Stimulated activated CD4-positive, alpha-beta T cell treated with anti-CD3 and anti-CD28 coated beads, Interleukin-4, amount 100 ng/mL, for 24 hours (primary cell): ENCODE data around the gene FADS1.
A peak's percentile ranks its signal among the peaks of the same experiment; 100 is the strongest.

Source experiments
- DNase-seq: peaks from one replicate; pipeline ENCODE4 v3.0.0-alpha.2; 2020

Gene FADS1

DNA sequence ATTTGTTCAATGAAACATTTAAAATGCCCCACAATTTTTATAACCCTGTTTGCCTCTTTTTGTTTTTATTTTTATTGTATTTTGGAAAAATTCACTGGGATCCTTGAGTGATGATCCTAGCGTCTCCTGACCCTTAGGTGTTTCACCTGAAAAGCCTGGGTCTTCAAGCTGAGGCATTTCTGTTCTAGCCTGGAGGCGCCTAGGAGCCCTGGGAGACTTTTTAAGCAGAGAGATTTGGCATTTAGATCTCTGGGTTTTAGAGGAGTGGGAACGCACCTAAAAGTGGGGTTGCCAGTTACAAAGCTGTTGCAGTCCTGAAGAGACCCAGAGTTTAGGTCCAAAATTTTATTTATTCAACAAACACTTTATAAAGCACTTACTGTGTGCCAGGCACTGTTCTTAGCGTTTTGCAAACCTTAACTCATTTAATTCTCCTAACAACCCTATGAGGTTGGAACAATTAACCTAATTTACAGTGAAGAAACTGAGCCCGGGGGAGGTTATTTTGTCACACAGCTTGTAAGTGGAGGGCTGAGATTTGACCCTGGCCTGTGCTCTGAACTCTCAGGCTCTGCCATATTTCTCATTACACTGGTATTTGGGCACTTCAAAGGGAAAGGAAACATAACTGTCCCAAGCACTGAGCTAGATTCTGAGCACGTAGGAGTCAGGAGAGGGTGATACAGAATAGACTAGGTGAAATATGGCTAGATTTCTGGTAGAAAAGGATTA is 834 bp upstream of the FADS1 start:
- no peak for DNase-seq

DNA sequence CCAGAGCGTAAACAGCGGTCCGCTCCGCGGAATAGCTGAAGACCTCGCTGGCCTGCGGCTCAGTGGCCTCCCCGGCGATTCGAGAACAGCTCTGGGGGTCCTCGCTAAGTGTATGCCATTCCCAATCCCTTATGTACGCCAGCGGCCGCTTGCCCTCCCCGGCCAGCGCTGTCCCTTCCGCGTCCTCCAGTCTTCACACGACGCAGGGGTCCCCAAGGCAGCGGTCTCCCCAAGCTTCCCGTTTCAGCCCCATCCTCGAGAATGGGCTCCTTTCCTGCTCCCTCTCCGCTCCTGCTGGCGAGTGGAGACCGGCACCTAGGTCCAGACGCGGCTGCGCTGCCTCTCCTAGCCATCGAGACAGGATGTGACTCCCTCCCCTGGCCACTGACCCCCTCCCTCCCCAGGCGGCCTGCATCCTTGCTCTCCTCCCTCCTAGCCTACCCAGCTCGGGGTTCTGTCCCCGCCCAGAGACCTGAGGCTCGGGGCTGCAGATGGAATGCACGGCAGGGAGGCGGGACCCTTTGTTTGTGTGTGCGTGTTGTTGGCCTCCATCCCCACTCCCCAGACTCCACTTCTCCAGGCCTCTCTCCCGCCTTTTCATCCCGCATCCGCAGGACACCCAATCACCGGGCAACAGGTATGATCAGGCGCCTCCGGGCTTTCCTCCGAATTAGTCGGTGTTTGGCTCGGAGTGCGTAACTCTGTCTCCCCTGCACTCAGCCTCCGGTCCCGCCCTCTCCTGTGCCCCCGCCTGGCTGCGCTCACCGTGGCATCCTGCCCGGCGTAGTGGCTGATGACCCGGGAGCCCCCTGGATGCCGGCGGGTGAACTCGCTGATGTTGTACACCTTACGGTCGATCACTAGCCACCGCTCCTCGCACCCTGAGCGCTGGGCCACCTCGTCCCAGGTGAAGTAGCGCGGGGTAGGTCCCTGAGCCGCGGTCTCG is 740 bp downstream of the FADS1 start:
- peak; percentile 50 for DNase-seq

- peak; percentile 36 for DNase-seq
Measured at GRCh38 chr11:61814958-61815789, 1.6 kb downstream of the FADS1 start.

- no peak for DNase-seq
Measured at GRCh38 chr11:61814247-61814957, 2.4 kb downstream of the FADS1 start.

GRCh38 chr11:61812736-61813411 is 3.9 kb downstream of the FADS1 start:
- DNase-seq = no peak

- DNase-seq = no peak
Measured at GRCh38 chr11:61811831-61812230, 5.0 kb downstream of the FADS1 start.

DNA sequence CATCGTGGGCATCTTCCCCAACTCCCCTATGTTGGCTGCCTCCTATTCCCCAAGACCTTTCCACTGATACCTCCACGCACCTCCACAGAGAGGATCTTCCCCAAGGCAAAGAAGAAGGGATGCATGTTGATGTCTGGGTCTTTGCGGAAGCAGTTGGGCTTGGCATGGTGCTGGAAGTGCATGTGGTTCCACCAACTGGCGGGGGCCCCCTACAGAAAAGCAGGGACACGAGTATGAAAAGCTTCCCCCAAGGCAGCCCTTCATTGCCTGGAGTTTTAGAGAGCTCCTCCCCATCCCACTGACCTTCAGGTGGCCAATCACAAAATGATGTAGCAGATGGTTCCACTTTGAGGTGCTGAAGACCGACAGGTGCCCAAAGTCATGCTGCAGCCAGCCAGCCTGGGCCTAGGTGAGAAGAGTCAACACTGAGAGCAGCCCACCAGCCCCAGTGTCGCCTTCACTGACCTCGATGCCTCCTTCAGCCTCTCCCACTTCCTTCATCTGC is 6.1 kb downstream of the FADS1 start:
- DNase-seq = no peak

GRCh38 chr11:61806785-61807184 is 10.0 kb downstream of the FADS1 start:
- DNase-seq = no peak

DNA sequence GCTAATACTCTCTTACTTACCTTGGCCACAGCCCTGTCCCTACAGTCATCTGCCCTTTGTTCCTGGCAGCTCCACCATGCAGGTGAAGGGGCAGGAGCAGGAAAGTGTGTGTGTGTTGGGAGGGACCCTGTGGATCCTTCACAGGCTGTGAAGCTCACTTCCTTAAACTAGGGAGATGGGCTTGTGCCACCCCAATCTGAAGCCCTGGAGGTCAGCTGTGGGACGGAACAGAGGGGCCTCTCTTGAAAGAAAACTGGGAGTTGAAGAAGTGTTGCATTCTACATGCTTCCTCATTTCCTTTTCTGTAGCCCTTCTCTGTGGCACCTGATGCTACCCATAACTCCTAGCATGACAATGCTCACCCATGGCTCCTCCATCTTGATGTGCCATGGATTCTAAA is 11.7 kb downstream of the FADS1 start:
- no peak for DNase-seq

DNA sequence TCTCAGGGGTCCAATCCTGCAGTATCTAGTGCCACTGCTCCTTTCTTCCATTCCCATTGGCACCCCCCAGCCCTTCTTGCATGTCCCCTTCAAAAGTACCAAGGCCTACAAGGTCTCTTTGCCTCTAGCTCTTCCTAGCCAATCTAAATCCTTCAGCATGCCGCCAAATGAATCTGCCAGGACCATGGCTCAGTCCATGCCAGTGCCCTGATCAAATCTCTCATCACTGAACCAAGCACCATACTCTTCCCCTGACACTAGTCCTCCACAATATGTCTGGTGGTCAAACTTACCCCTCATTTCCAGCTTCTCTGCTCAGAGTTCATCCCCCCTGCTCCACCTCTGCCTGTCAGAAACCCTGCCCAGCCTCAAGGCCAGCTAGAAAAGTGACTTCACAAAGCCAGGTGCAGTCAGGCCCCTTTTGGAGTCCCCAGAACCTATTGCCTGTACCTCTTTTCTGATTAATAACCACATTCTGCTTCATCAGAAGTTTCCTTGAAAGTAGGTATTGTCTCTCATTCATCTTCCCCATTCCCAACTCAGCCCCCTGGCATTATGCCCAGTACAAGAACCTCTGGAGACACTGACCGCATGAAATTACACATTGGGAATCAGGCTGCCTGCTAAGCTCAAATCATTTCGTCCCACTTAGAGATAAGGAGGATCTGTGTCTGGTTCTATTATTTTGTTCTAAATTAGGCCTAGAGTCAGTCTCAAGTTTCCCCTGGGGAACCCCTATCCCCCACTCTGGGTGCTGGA is 12.7 kb downstream of the FADS1 start:
- no peak for DNase-seq

DNA sequence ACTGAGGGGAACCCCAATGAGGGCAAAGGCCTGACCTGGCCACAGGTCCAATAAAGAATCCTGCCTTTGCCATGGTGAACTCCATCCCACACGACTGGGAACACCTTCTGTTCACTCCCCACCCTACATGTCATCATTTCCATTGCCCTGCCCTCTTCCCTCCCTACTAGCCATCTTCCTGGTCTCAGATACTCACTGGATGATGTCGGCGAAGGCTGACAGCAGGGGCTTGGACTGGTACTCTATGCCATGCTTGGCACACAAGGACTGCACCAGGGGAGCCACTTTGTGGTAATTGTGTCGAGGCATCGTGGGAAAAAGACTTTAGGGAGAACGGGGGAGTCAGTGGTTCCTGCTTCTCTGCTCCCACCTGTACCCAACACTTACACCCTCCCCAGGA is 14.2 kb downstream of the FADS1 start:
- DNase-seq = no peak

DNA sequence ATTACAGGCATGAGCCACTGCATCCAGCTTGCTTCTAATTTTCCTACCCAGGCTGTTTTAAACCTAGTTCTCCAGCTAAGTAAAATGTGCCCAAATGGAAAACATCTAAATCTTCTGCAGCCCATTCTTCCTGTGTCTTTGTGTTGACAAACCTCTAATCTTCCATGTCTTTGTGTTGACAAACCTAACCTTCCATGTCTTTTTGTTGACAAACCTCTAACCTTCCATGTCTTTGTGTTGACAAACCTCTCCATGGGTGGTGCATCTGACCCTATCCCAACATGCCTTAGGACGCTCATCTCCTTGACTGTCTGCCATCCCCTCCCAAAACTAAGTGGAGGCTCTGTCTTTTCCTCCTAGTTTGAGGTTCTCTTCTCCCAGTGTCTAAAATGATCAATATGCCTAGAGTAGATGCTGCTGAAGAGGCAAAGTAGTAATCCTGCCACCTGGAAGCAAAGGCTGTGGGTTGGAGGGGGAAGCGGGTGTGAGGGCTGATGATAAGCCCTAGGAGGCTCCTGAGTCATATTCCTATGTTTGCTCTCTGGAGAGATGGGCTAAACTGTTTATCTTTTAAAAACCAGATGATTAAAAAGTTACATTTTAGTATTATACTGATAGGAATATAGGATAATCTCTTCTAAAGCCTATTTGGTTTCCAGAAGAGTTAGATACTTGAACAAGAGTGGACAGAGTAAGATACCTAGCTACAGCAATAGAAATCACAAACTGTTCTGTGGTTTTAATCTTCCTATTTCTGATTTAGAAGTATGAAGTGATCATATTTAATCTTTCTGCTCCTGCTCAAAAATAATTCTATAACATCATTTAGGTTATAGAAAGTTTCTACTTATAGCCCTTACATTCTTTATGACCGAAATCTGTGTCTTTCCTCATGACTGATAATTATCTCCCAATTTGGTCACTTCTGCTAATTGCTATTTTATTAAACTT is 16.2 kb downstream of the FADS1 start:
- no peak for DNase-seq

DNA sequence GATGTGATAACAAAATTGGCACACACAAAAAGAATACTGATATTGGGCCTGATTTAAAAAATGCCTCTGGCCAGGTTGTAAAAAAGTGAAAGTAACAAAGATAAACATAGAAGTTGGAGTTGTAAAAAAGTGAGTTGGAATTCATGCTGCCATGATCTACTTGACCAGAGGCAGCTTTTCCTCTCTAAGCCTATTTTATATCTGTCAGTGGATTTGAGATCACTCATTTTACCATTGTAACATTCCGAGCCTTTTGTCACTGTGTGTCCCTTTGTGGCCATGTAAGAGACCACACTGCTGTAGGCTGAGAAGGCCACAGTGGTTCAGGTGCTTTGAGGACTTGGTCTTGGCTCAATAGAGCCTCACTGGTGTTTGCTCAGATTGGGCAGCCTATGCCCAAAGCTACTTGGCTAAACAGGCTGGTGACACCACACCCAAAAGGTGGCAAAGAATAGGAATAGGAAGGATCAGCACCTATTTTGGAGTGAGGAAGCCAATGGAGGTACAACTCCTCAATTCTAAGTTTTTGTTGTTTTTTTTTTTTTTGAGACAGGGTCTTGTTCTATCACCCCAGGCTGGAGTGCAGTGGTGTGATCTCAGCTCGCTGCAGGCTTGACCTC is 17.0 kb downstream of the FADS1 start:
- no peak for DNase-seq

DNA sequence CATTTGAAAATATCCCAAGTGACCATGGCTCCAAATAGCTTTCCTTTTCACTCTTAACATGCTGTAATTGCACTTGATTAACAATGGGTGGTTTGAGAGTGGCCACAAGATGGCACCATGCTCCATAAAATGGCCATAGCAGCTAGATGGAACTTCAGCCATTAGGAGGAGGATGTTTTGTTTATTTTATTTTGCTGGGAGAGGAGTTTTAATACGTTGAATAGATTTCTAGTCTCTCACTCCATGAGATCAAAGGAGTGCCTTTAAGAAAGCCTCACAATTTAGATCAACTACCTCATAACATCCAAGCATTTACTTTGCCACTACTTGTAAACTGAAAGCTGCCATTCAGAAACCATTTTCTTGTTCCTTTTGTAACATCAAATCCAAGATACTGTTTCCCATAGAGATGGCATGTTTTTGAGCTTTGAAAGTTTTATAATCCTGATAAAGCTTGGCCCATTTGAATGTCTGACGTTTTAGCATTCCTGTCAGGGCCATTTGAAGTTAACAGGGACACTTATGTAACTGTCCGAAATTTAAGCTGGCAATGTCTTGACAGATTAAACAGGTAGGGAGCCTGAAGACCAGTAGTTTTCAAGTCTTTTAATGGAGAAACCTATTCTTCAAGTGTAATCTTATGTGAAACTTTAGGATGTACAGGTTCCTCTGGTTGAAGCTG is 19.4 kb downstream of the FADS1 start:
- peak; percentile 74 for DNase-seq

- no peak for DNase-seq
Measured at GRCh38 chr11:61795876-61796526, 20.8 kb downstream of the FADS1 start.

- no peak for DNase-seq
Measured at GRCh38 chr11:61795459-61795858, 21.3 kb downstream of the FADS1 start.

- no peak for DNase-seq
Measured at GRCh38 chr11:61794579-61794978, 22.2 kb downstream of the FADS1 start.

DNA sequence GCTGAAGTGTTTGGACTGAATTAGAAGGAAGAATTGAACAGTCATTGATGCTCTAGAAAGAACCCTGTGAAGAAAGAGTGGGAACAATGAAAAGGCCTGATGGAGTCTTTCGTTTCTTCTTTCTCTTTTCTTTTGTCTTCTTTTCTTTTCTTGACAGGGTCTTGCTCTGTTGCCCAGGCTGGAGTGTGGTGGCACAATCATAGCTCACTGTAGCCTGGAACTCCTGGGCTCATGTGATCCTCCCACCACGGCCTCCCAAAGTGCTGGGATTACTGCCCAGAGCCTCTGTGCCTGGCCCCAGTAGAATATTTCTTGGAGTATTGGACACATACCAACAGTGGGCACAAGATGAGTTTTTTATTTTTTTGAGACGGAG is 23.0 kb downstream of the FADS1 start:
- no peak for DNase-seq
